Activated CD4-positive, alpha-beta T cell treated with anti-CD3 and anti-CD28 coated beads, Interleukin-2, Interleukin-6, amounts not matched to agents 100 ng/mL and 50 ng/mL, durations not matched to agents 16 hours and 8 hours (primary cell): ENCODE data around the gene GRID1.

ENCODE experiments used
- DNase-seq: peaks from one replicate; pipeline ENCODE4 v3.0.0-alpha.2; 2020

Gene GRID1

GRCh38 chr10:86336341-86336740, 30.3 kb downstream of the GRID1 start:
- no peak for DNase-seq

GRCh38 chr10:86335831-86336230, 30.8 kb downstream of the GRID1 start:
- DNase-seq, result no peak

GRCh38 chr10:86335257-86335656, 31.3 kb downstream of the GRID1 start:
- no peak for DNase-seq

GRCh38 chr10:86334488-86335085, 32.0 kb downstream of the GRID1 start:
- no peak for DNase-seq

GRCh38 chr10:86333826-86334487, 32.6 kb downstream of the GRID1 start:
- DNase-seq, result no peak

- no peak for DNase-seq
These were observed 34.7 kb downstream of the GRID1 start for GRCh38 chr10:86331861-86332260.

GRCh38 chr10:86330778-86331763, 35.5 kb downstream of the GRID1 start:
- DNase-seq, result no peak

GRCh38 chr10:86329896-86330680, 36.5 kb downstream of the GRID1 start:
- no peak for DNase-seq

GRCh38 chr10:86329093-86329710, 37.4 kb downstream of the GRID1 start:
- no peak for DNase-seq

GRCh38 chr10:86327954-86328725, 38.5 kb downstream of the GRID1 start:
- no peak for DNase-seq

- DNase-seq, result no peak
These were observed 41.4 kb downstream of the GRID1 start for GRCh38 chr10:86325158-86325557.

- DNase-seq, result no peak
These were observed 45.0 kb downstream of the GRID1 start for GRCh38 chr10:86321568-86321967.

GRCh38 chr10:86319676-86320075, 46.9 kb downstream of the GRID1 start:
- no peak for DNase-seq

- DNase-seq, result no peak
These were observed 48.5 kb downstream of the GRID1 start for GRCh38 chr10:86317949-86318725.

GRCh38 chr10:86316990-86317389, 49.6 kb downstream of the GRID1 start:
- DNase-seq, result no peak

GRCh38 chr10:86316274-86316835, 50.2 kb downstream of the GRID1 start:
- no peak for DNase-seq

- no peak for DNase-seq
These were observed 51.0 kb downstream of the GRID1 start for GRCh38 chr10:86315549-86315942.

GRCh38 chr10:86314616-86315548, 51.7 kb downstream of the GRID1 start:
- no peak for DNase-seq

- no peak for DNase-seq
These were observed 53.0 kb downstream of the GRID1 start for GRCh38 chr10:86313621-86314041.
